Activated CD8-positive, alpha-beta T cell treated with anti-CD3 and anti-CD28 coated beads for 36 hours (primary cell): ENCODE results near the gene ZNRF2. TPM values are rescaled to one million over a fixed set of nuclear protein-coding genes. Genes with fewer than 3 reads are reported as not detected.

Source experiments
- ATAC-seq: fragments of 200-7000 bp; cut with Tn5 transposase; one replicate; pipeline ENCODE4 v1.10.0; 2021; ENCODE audit warnings: mild to moderate bottlenecking, moderate library complexity
- CTCF ChIA-PET: fragments of 350-600 bp; sonication (Branson Sonifier 250); formaldehyde crosslinking; loops from one replicate; lab custom pipeline; 2021; ENCODE audit warnings: antibody characterized with exemption; lab: Charles Lee
- POLR2A ChIA-PET: fragments of 350-600 bp; sonication (Branson Sonifier 250); formaldehyde crosslinking; loops from one replicate; lab custom pipeline; 2021; ENCODE audit warnings: antibody characterized with exemption; lab: Charles Lee
- DNase-seq: peaks from one replicate; pipeline ENCODE4 v3.0.0-alpha.2; 2020
- H3K27ac Mint-ChIP-seq: one replicate; pipeline ENCODE4 v1.8.0; 2021; ENCODE audit warnings: mild to moderate bottlenecking, mixed read lengths
- H3K27me3 Mint-ChIP-seq: one replicate; pipeline ENCODE4 v1.8.0; 2021; ENCODE audit warnings: mixed read lengths
- H3K36me3 Mint-ChIP-seq: one replicate; pipeline ENCODE4 v1.8.0; 2021; ENCODE audit warnings: low read depth, mixed read lengths
- H3K4me1 Mint-ChIP-seq: one replicate; pipeline ENCODE4 v1.8.0; 2021; ENCODE audit warnings: low read depth, mixed read lengths
- H3K4me3 Mint-ChIP-seq: one replicate; pipeline ENCODE4 v1.8.0; 2021; ENCODE audit warnings: mild to moderate bottlenecking, moderate library complexity, mixed read lengths
- H3K9me3 Mint-ChIP-seq: one replicate; pipeline ENCODE4 v1.8.0; 2021; ENCODE audit warnings: mixed read lengths
- CTCF ChIP-seq: fragments of 200-600 bp; IDR thresholded peaks from one replicate; pipeline ENCODE4 v1.8.0; 2022; ENCODE audit warnings: antibody characterized with exemption, mild to moderate bottlenecking
- intact Hi-C: fragments of 100-400 bp; cut with micrococcal nuclease; formaldehyde crosslinking; loops from one replicate; pipeline ENCODE4 v1.10.0; 2022
- total RNA-seq, 2 experiments: library from RNA; stranded (reverse); gene quantifications; one replicate each; pipeline ENCODE4 v1.2.3, GENCODE V29; 2021

The ZNRF2 gene
- total RNA-seq, 2 experiments from 2014 or later: 8.9 to 9.7 TPM

DNA sequence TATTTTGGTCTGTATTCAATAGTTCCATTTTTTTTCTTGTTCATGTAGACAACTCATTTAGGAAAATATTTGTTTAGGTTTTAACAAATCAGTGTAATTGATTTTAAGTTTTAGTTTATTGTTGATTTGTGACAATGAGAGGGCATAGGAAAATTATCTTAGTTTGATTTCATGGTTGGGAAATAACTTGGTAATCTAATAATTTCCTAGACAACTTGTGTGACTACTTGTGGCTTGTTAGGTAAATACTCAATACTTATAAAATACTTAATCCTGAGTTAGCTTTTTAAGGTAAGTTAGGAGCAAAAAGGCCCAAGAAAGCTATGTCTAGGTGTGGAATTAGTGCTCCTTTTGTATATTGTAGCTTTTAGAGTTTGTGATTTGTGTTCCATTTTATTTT lies 65.4 kb downstream of the ZNRF2 start:
- no peak for ATAC-seq
- Mint-ChIP-seq H3K27ac (no peak overlapping the region), H3K4me3 (no peak overlapping the region), H3K36me3 (no peaks in the 10 kb centered on the region), H3K27me3 (no peaks in the 10 kb centered on the region), H3K9me3 (no peaks in the 10 kb centered on the region), H3K4me1 (peaks cover 51% of the 10 kb centered on the region)
- intact Hi-C loops: loop anchor here (2.0 to 5.0 kb wide), 2 partner anchors 63 to 73 kb away; no protein-coding TSS in a partner anchor
- ChIA-PET CTCF (interaction anchor here (1.0 to 8.9 kb wide), 5 partner anchors 27 to 215 kb away, joined by 3 to 96 read pairs (median 5); no protein-coding TSS in a partner anchor), POLR2A (interaction anchor here (1.6 to 3.5 kb wide), 2 partner anchors 27 to 64 kb away, joined by 5 to 14 read pairs; no protein-coding TSS in a partner anchor)
- TF ChIP-seq CTCF: no peak
- no peak for DNase-seq

GRCh38 chr7:30351286-30351685 lies 66.9 kb downstream of the ZNRF2 start:
- intact Hi-C loops: loop anchor here (5.0 kb wide), 1 partner anchor 74 kb away; no protein-coding TSS in a partner anchor
- ChIA-PET CTCF (interaction anchor here (1.1 to 8.9 kb wide), 6 partner anchors 22 to 214 kb away, joined by 3 to 96 read pairs (median 6); no protein-coding TSS in a partner anchor), POLR2A (interaction anchor here (1.6 kb wide), 1 partner anchor 29 kb away, joined by 5 read pairs; no protein-coding TSS in a partner anchor)
- Mint-ChIP-seq H3K27me3 (no peaks in the 10 kb centered on the region), H3K4me1 (peaks cover 41% of the 10 kb centered on the region), H3K9me3 (no peaks in the 10 kb centered on the region), H3K4me3 (no peak overlapping the region), H3K27ac (no peak overlapping the region), H3K36me3 (no peaks in the 10 kb centered on the region)
- DNase-seq (no peak), ATAC-seq (no peak)
- TF ChIP-seq CTCF: no peak

GRCh38 chr7:30351724-30352123 lies 67.3 kb downstream of the ZNRF2 start:
- no peak for TF ChIP-seq CTCF
- ChIA-PET CTCF (interaction anchor here (1.0 to 8.9 kb wide), 10 partner anchors 9 to 187 kb away, joined by 3 to 96 read pairs (median 6); partner anchors contain the start of gene ZNRF2), POLR2A (no interaction called here)
- ATAC-seq (no peak), DNase-seq (no peak)
- Mint-ChIP-seq H3K27me3 (no peaks in the 10 kb centered on the region), H3K27ac (no peak overlapping the region), H3K4me1 (peaks cover 38% of the 10 kb centered on the region), H3K36me3 (no peaks in the 10 kb centered on the region), H3K9me3 (no peaks in the 10 kb centered on the region), H3K4me3 (no peak overlapping the region)
- intact Hi-C loops: loop anchor here (5.0 kb wide), 1 partner anchor 74 kb away; no protein-coding TSS in a partner anchor

DNA sequence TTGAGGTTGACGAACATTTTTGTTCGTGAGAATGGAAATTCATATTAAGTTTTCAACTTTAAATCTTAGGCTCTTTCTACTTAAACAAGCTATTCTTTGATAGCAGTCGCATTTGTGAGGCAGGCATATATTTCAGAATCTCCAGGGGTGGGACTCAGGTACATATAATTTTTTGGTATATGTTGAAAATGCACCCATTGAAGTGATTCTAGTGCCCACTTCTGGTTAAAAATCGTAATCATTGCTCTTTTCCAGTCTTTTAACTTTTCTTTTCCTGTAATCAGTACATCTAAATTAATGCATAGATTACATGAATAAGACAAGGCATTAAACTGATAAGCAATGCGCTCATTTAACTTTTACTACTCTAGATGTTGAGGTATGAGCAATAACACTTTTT lies 67.8 kb downstream of the ZNRF2 start:
- H3K27me3 Mint-ChIP-seq: no peaks in the 10 kb centered on the region
- DNase-seq (no peak), ATAC-seq (no peak)
- H3K36me3 Mint-ChIP-seq: peaks cover 3% of the 10 kb centered on the region
- H3K4me3 Mint-ChIP-seq: no peak overlapping the region
- no peak overlapping the region for H3K27ac Mint-ChIP-seq
- intact Hi-C loops: loop anchor here (5.0 kb wide), 1 partner anchor 75 kb away; no protein-coding TSS in a partner anchor
- peak; percentile 57 for TF ChIP-seq CTCF
- H3K4me1 Mint-ChIP-seq: peaks cover 33% of the 10 kb centered on the region
- ChIA-PET POLR2A (interaction anchor here (0.9 to 1.4 kb wide), 2 partner anchors 67 to 73 kb away, joined by 3 to 5 read pairs; partner anchors contain the start of gene ZNRF2), CTCF (interaction anchor here (0.7 to 8.9 kb wide), 14 partner anchors 9 to 211 kb away, joined by 3 to 96 read pairs (median 5); partner anchors contain the start of gene ZNRF2)
- no peaks in the 10 kb centered on the region for H3K9me3 Mint-ChIP-seq

DNA sequence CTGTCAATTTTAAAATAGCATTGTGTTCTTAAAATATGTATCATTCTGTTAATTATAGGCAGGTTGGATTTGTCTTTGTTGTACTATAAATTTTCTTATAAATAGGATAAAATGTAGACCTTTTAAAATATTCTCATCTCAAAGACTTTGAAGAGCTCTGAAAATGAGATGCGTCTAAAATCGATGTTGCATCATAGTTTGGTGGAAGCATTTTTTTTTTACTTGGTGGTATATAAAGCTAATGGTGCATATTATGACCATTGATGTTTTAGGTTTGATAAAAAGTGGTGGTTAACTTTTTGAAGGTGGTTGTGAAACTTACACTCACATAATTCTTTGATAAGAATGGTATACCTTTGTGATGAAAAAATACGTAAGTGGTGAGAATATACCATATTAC lies 69.1 kb downstream of the ZNRF2 start:
- CTCF ChIA-PET: interaction anchor here (1.2 to 8.9 kb wide), 8 partner anchors 8 to 219 kb away, joined by 3 to 96 read pairs (median 5); partner anchors contain the start of gene MTURN
- Mint-ChIP-seq H3K4me3 (no peak overlapping the region), H3K4me1 (peaks cover 20% of the 10 kb centered on the region), H3K27me3 (no peaks in the 10 kb centered on the region), H3K36me3 (peaks cover 7% of the 10 kb centered on the region), H3K27ac (no peak overlapping the region), H3K9me3 (no peaks in the 10 kb centered on the region)
- TF ChIP-seq CTCF: no peak
- ATAC-seq (no peak), DNase-seq (no peak)
- POLR2A ChIA-PET: interaction anchor here (1.4 kb wide), 1 partner anchor 69 kb away, joined by 5 read pairs; the partner anchor contains the start of gene ZNRF2
- intact Hi-C loops: loop anchor here (5.0 kb wide), 1 partner anchor 76 kb away; no protein-coding TSS in a partner anchor
